GM21825 (cell line): ENCODE data around the gene TRAPPC3L.
"Not testable (repeated sequence)": the region's sequence is repeated elsewhere in the genome, so short reads cannot be mapped to it uniquely, and the experiment has no call there.

Experiments used
- ATAC-seq: cut with Tn5 transposase; IDR thresholded peaks from one replicate; pipeline ENCODE4 v1.9.1; 2021; ENCODE audit warnings: mild to moderate bottlenecking, moderate library complexity; ENCODE audit not compliant: unreplicated experiment

Gene TRAPPC3L

DNA sequence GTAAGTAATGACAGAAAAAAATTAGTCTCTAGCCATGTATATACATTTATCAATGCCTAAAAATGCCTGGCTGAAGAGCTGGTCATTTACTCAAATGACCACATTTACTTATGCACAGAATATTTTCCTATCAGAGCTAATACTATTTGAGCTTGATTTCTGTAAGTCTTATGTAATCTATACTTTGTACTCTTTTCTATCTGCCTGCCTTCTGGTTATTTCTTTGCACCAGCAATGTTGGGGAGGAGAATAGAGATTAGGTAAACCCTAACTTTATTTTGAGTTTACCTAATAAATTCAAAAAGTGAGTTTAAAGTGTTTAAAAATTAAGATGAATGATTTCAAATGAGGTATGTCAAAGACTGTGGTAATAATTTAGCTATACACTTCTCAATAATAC, 30.3 kb downstream of the TRAPPC3L start:
- no peak for ATAC-seq

- no peak for ATAC-seq
These were observed 31.4 kb downstream of the TRAPPC3L start for GRCh38 chr6:116514111-116514510.

DNA sequence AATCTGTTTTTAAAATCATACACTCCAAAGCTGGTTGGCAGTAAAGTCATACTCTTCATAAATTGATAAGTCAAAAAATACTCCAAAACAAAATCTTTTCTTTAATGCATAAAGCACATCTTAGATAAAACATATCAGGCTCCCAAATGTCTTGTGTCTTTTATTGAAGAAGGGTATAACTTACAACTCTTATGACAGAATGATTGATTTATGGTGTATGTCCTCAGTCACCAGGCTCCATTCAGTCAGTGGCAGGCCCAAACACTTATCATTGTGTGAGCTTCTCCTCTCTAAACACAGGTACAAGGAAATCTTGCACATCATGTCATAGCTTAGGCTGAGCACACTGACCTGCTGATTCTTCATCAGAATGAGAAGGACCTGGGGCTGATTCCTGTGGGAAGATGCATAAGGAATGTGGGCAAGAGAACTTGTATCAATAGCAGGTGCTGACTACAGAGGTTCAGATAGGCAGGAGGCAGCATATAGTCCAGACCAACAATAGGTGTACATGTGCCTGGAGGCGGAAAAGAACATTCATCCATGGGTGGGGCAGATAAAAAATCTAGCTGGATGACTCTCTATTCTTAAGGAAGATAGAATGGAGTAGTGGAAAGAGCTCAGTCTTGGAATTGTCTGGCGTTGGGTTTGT, 32.1 kb downstream of the TRAPPC3L start:
- ATAC-seq: no peak

- no peak for ATAC-seq
These were observed 32.8 kb downstream of the TRAPPC3L start for GRCh38 chr6:116512734-116513133.

GRCh38 chr6:116512111-116512559, 33.3 kb downstream of the TRAPPC3L start:
- ATAC-seq: peak; percentile 85

GRCh38 chr6:116511424-116512110, 33.9 kb downstream of the TRAPPC3L start, which contains the start of gene CALHM5:
Gene CALHM5 (plus strand): TSS chr6:116511639. CDS start chr6:116511697, 58 bp downstream.
- no peak for ATAC-seq

DNA sequence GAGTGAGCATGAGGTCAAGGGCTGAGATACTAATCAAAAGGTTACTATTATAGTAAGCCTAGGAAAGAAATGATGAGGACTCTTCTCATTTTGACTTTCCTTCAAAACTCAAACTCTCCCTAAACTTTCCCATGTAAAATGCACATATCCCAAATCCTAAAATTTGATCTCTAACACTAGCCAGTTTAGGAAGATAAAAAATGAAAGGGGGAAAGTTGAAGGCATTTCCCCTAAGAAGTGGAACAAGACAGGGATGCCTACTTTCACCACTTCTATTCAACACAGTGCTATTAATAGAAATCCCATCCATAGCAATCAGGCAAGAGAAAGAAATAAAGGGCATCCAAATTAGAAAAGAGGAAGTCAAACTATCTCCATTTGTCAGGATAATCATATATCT, 37.0 kb downstream of the TRAPPC3L start:
- ATAC-seq: no peak

DNA sequence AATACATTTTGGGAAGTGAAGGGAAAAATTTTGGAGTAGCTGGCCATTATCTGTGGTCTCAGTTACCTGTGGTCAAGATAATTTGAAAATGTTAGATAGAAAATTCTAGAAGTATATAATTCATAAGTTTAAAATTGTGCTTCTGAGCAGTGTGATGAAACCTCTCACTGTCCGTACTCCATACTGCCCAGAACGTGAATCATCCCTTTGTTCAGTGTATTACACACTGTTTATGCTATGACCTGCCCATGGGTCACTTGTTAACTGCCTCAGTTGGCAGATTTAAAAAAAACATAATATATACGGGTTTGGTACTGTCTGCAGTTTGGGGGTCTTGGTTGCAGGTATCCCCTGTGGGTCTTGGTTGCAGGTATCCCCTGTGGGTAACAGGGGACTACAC, 38.2 kb downstream of the TRAPPC3L start:
- ATAC-seq: no peak

DNA sequence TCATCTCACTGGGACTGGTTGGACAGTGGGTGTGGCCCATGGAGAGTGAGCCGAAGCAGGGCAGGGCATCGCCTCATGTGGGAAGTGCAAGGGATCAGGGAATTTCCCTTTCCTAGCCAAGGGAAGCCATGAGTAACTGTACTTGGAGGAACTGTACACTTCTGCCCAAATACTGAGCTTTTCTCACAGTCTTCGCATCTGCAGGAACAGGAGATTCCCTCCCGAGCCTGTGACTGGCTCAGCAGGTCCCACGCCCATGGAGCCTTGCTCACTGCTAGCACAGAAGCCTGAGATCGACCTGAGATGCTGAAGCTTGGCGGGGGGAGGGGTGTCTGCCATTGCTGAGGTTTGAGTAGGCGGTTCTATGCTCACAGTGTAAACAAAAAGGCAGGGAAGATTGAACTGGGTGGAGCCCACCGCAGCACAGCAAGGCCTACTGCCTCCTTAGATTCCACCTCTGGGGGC, 44.5 kb downstream of the TRAPPC3L start:
- ATAC-seq: no peak

DNA sequence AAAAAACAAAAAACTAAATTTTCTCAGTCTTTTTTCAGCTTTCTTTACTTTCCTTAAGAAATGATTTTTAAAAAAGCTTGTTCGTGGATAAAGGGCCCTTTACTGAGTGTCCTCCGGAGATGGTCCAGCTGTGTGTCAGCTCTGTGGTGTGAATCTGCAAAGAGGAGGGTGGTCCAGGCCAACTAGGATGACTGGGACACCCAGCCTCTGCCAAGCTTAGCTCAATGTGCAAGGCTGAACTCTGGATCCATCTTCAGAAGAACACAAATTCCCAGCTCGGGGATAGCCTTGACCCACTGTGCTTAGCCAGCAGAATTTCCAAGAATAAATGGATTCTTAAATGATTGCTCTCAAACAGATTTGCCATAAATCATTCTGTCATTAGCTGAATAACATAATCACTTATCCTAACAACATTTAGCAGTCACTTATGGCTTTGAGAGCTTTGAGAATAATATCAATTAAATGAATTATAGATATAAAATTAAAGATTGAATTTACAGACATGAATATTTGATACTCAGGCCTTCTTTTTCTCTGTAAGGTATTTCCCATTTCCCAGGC, 48.3 kb downstream of the TRAPPC3L start:
- no peak for ATAC-seq

GRCh38 chr6:116495161-116495560, 50.3 kb downstream of the TRAPPC3L start:
- ATAC-seq: not testable (repeated sequence)

- no peak for ATAC-seq
These were observed 53.0 kb downstream of the TRAPPC3L start for GRCh38 chr6:116492331-116493067.

DNA sequence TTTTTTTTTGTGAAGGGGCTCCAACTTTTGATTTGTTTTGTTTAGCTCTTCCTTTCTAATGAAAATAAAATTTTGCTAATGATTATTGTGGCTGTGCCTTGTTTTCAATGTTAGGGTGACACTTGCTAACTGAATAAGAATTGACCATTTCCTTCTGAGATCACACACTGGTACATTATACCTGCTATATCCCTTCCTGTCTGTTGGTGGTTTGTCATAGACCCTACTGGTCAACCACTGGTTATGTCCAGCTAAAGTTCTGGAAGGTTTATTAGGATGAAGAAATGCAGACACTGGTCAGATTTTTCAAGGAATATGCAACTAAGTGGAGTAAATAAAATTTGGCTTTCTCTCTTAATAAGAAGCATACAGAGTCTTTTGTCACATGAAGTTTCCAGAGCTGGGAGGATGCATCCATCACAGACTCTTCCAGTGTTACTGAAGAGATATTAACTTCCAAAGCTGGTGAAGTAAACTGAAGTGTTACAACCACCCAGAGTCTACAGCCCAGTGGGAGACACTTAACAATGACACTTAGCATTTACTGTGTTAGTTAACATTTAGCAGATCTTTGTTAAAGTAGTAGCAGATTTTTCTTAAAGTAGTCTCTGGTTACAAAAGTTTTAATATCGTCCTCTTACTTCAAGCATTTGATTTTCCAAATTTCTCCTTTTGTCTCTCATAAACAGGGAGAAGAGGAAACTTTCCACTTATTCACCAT, 53.7 kb downstream of the TRAPPC3L start:
- no peak for ATAC-seq

GRCh38 chr6:116485559-116486184, 59.8 kb downstream of the TRAPPC3L start:
- no peak for ATAC-seq

DNA sequence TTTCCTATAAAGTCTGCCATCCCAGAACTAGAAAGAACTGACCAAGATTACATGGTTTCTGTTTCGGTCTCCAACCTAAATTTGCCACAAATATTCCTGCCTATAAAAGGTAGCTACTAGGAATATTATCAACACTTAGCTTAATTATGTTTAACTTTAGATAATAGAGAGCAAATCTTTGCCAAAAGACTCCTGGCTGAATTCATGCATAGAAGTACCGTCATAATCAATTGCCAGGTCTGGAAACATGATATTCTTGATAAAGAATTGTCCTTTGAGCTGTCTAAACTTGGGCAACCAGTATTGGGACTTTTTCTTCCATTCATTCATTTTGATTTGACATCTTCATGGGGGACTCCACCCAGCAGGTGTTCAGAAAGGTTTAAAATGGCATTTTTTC, 61.9 kb downstream of the TRAPPC3L start:
- ATAC-seq: no peak

DNA sequence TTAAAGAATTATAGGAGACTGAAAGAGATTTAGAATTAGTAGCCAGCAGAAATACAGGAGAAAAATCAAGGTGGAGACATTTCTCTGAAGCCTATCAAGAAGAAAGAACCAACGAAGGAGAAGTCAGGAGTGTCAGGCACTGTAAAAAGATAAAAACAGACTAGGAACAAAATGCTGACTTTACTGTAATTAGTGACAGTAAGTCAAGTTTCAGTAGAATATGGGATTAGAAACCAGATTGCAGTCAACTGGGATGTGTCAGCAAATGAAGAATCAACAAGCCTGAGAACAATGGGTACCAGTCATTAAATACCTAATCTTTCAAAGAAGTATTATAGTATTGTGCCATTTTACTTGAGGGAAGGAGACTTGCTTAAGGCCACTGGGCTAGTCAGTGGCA, 62.7 kb downstream of the TRAPPC3L start:
- ATAC-seq: no peak

- peak; percentile 100 for ATAC-seq
These were observed 69.3 kb downstream of the TRAPPC3L start for GRCh38 chr6:116476002-116476678.

DNA sequence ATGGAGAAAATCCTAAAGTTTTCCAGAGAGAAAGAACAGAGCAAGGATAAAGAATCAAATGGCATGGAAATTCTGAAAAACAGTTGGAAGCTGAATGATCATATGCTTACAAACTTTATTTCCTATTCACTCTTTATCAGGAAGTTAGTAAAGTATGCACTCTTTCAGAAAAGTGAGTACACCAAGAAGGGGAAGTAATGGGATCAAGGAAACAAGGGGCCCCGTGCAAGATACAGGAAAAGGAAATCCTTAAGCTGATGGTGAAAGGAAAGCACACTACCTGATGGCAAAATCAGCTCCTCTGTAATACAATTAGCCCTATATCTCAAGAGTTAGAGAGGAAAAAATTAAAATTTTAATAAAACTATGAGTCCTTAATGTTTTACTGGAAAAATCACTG, 70.3 kb downstream of the TRAPPC3L start:
- ATAC-seq: no peak

DNA sequence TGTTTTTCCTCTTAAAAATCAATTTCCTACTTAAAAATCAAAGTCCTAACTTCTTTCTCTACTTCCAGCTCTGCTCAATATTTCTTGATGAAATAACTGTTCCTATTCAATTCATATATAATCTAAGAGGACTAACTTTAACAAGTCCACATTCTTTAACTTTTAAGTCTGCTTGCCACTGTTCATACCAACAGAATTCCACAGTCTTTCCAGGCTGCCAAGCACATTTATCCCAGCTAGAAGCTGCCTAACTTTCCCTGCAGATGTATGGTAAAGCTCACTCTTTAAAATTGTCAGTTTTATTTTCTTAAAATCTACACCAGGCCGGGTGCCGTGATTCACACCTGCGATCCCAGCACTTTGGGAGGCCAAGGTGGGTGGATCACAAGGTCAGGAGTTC, 72.8 kb downstream of the TRAPPC3L start:
- ATAC-seq: no peak

DNA sequence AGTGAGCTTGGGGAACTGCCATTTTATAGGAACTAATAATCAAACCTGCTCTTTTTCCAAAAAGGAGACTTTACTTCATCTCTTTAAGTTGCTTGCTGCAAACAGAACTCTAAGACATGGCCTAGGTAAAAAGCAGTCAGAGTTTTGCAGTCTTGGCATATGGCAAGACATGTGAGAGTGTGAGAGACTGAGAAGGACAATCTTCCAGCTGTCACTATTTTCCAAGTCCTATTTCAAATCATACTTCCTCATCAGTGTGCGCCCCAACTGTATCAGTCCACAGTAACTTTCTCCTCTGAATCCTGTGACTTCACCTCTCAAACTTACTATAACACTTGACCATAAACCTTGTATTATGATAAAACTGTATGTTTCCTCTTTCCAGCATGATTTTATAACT, 74.0 kb downstream of the TRAPPC3L start:
- ATAC-seq: no peak
